HCEC 1CT (cell line): Measurements from ENCODE around the gene SENP2.
"Not testable (repeated sequence)": the region's sequence is repeated elsewhere in the genome, so short reads cannot be mapped to it uniquely, and the experiment has no call there.

Source experiments
- DNase-seq: peaks from one replicate; pipeline ENCODE4 v3.0.0-alpha.2; 2017

Gene SENP2

DNA sequence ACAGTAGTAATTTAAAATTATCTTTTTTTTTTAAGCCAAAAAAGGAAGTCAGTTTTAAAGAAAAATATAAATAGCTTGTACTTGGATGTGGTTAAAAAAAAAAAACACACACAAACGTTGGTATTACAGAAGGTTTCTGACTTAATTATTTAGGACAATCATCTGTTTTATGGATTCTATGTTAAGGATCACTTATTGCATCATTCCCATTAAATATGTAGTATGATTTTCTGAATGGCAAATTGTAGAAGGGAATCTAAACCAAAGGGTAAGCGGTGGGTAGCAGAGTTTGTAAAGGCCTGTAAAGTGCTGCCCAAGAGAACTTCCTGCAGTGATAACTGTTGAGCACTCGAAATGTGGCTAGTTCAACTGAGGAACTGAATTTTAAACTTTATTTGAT lies 8.0 kb downstream of the SENP2 start:
- DNase-seq = no peak

DNA sequence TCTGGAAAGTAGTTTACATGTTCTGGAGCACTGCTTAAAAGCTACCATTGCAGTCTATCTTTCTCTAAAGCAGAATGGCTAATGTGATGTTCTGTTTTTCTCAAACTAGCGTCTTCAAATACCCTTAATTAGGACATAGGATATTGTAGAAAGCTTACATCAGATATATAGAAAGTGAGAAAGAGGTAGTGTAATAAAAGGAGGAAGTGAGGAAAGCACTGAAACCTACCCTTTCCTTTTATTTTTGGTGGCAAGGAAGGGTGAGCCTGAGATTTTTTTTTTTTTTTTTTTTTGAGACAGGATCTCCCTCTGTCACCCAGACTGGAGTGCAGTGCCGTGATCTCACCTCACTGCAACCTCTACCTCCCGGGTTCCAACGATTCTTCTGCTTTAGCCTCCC lies 9.4 kb downstream of the SENP2 start:
- DNase-seq = no peak

DNA sequence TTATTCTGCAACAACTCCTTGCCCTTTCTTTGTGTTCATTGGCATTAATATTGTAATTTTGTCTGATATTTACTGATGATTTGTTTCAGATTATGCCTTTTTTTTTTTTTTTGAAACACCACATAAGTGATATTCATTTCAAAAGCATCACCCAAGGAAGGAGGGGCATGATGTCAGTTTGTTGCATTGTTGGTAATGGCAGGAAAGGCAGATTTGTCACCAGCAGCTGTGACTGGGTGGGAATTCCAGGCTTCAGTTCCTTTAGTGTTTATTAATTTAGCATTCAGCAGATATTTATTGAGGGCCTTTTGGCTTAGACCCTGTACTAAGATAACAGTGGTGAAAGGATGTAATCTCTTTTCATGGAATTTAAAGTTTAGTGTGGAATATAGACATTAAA lies 19.5 kb downstream of the SENP2 start:
- DNase-seq = no peak

DNA sequence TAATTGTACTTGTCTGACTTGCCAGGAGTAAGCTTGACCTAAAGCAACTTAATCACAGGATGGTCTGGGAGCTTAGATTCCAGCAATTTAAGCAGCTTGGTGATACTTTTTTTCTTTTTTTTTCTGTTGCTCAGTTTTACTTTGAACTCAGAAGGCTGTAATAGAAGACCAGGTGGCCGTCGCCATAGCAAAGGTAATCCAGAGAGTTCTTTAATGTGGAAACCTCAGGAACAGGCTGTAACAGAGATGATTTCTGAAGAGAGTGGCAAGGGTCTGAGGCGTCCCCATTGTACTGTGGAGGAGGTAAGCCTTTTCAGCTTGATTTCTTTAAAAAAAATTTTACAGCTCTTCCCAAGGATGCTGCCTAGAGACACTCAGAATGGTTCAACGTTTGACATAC lies 20.1 kb downstream of the SENP2 start:
- DNase-seq = no peak

DNA sequence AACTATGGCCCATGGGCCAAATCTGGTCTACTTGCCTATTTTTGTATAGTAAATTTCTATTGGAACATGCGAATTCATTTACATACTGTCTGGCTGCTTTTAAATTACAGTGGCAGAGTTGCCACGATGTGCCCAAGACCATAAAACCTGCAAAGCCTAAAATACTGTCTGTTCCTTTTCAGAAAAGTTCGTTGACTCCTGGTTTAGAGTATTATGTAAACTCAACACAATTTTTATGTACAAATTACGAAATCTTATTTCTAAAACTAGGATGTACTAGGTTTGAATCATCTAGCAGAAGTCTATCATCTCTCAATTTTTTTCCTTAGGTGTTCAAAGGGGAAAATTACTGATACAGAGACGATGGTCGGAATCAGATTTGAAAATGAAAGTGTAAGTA lies 26.9 kb downstream of the SENP2 start:
- no peak for DNase-seq

- DNase-seq = no peak
These were observed 38.0 kb downstream of the SENP2 start for GRCh38 chr3:185623939-185624665.

- no peak for DNase-seq
These were observed 39.7 kb downstream of the SENP2 start for GRCh38 chr3:185625784-185626183.

DNA sequence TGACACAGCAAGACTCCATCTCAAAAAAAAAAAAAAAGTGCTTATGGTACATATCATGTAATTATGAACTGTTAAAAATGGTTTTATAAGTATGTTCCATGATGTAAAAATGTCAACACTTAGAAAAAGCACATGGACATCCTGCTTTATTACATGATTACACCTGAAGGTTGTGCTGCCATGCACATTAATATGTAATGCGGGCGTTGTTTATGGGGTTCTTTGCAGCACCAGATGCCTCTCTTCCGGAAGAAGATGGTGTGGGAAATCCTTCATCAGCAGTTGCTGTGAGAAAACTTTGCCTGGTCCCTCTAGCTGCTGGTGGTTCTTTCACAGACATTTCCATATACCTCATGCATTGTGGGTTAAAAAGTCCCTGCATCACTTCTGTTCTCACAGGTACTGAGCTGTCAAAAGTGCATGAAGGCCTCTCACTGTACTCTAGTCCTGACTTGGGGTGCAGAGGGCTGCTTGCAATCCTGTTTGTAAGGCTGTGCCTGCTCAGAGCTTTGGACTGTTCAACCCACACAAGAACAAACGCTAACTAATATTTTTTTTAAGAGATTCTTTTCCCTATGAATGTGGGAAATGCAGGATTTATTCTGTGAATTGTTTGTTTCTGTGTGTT lies 43.6 kb downstream of the SENP2 start:
- no peak for DNase-seq

DNA sequence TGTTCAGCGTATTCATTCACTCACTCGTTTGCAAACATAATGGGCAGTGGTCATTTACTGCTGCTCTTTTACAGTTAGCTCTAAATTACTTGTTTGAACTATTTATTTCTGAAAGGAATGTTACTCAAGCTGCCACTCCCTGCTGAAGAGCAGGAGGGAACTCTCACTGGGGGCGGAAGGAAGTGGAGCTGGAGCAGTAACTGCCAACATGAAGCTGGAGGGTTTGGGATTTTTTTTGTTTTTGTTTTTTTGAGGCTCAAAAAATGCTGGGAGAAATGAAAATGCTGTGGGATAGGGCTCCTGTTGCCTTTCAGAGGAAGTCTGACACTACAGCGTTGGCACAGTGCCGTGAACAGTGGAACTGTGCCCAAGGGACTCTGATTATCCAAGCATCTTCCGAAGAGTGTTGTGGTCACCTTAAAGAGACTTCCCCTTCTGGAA lies 44.1 kb downstream of the SENP2 start:
- peak; percentile 39 for DNase-seq

- no peak for DNase-seq
These were observed 45.0 kb downstream of the SENP2 start for GRCh38 chr3:185631108-185631507.

DNA sequence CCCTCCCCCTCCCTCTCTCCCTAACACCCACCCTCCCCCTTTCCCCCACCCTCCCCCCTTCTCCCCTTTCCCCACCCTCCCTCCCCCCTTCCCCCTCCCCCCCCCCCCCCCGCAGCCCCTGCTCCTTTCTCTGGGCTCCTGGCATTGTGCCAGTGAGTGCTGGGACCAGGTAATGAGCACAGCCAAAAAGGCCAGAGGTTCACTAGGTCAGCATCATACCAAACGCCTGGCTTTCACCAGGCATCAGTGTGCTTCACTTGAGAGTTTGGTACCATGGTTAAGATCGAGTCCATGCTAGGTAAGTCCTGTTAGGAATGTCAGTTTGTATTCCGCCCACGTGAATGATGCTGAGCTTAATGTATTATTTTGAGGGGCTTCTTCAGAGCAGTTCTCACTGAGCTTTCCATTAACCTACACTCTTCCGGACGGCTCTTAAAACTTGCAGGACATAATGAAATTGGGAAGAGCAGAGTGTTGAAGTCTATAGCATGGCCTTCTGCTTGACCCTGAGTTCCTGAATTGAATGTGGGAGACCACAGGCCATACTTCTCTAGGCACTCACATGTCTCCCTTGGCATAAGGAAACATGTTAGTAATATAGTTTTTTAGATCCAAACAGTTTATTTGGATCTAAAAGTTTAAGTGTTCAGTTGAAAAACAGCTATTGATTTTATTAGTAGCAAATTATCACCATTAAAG lies 45.6 kb downstream of the SENP2 start:
- no peak for DNase-seq

DNA sequence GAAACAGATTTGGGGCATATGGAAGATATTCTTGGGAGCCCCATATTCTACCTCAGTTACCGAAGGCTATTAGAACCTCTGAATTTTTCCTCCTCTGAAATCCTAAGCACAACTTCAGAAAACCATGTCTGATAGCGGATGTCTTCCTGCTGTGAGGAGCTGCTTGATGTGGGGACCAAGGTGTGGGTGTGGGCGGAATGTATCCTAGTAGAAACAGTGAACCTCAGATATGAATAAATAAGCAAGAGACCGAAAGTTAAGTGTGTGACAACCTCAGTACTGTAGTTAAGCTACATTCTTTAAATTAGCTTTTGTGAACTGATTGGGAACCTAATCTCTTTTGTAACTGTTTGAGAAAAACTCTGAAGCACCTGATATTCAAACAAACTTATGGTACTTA lies 46.9 kb downstream of the SENP2 start:
- DNase-seq = no peak

- no peak for DNase-seq
These were observed 51.3 kb downstream of the SENP2 start for GRCh38 chr3:185637388-185637787.

DNA sequence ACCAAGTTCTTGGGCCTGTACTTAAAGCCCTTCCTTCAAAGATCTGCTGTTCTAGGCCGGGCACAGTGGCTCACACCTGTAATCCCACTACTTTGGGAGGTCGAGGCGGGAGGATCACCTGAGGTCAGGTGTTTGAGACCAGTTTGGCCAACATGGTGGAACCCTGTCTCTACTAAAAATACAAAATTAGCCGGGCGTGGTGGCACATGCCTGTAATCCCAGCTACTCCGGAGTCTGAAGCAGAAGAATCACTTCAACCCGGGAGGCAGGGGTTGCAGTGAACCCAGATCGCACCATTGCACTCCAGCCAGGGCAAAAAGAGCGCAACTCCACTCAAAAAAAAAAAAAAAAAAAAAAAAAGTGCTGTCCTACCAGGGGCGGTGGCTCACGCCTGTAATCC lies 52.6 kb downstream of the SENP2 start:
- DNase-seq = not testable (repeated sequence)

DNA sequence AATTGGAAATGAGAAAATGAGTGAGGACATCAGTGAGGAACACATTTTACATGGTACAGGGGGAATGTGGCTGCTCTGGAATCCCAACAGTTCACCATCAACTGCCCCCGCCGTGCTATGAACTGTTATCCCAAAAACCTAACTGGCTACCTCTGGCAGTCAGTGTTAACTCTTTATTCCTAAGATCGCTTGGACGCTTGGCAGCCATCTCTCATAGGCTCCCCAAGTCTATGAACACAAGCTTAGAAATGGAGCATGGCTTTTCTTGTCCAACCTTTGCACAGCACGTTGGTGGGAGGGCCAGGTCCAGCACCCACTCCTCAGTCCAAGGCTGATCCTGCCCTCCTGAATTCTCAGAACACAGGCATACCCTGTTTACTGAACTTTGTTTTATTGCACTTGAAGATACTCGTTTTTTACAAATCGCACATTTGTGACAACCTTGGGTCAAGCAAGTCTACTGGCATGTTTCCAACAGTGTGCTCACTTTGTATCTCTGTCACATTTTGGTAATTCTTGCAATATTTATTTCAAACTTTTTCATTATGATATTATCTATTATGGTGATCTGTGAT lies 53.6 kb downstream of the SENP2 start:
- no peak for DNase-seq

GRCh38 chr3:185640308-185640707 lies 54.2 kb downstream of the SENP2 start:
- DNase-seq = no peak

DNA sequence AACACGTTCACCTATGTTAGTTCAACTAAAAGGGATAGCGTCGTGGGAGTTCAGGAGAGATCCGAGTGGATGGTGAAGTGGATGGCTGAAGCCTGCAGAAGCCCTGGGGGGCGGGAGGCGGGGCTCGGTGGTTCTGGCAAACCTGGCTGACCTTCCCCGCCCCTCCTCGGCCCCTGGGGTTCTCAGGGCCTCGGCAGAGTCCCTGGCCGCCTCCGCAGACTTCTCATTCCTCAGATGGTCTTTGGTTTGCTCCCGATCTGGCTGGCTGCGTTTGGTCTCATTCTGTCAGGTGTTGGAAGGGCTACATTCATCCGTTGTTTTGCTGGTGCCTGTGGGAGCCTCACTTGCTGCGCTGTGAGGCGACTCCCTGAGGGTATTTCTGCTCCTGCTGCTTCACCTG lies 59.1 kb downstream of the SENP2 start:
- DNase-seq = not testable (repeated sequence)

GRCh38 chr3:185645596-185646381 lies 59.7 kb downstream of the SENP2 start:
- no peak for DNase-seq

DNA sequence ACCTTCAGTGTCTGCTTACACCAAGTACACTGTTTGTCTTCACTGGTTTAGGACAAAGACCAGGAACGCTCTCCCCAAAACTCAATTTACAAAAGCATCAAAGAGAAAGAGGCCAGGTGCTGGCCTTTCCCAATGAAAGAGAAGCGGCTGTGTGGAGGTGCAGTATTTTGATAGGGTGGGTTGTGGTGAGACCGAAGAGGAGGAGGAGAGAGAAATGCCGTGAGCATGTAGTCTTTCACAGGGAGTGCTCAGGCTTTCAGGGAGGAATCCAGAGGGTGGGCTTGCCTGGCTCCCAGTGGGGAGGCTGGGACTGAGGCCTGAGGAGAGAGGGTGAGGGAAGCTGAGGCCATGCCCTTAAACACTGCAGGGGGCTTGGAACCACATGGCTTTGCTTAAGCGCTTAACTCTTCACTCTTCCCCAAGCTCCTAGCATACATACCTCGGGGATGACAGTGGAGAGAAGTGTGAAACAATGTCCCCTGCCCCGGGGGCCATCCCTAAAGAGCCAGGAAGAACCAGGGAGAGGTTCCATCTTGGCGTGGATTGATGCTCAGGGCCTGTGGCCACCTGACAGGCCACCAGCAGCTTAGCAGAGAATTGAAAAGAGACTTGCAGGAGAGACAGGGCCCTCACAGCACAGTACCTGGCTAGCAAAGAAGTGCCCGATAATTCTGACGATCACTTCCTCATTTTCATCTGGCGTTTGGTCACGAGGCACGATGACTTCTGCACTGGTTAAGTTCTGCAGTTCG lies 60.5 kb downstream of the SENP2 start:
- DNase-seq = no peak

DNA sequence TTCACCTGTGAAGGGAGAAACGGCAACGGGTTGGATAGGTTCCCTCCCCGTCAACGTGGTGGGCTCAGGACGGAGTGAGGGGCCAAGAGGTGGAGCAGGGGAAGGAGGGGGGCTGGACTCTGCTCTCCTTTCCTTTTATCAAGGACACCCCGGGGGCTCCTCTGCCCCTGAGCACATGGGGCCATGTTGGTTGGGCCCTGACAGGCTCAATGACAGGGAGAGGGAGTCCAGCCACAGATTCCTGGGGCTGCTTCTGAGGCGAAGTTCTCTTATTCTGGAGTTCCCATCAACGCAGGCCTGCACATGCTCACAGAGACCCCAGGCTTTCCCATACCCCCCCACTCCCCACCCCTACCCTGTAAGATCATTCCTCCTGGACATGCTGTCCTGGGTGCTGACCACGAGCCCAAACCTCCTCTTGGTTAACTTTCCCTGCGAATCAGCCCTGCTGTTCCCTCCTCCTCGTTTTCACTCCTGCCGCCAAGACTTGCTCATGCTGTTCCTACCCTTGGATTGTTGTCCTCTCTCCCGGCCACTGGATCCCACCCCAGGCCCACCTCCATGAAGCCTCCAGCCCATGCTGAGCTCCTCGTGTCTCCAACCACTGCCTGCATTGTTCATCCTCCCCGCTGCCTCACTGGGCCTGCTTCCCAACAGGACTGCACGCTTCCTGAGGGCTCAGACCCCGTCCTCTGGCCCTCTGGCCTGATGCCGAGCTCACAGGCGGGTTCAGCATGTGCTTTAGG lies 61.2 kb downstream of the SENP2 start:
- DNase-seq = no peak

- DNase-seq = no peak
These were observed 61.8 kb downstream of the SENP2 start for GRCh38 chr3:185647880-185648210.

DNA sequence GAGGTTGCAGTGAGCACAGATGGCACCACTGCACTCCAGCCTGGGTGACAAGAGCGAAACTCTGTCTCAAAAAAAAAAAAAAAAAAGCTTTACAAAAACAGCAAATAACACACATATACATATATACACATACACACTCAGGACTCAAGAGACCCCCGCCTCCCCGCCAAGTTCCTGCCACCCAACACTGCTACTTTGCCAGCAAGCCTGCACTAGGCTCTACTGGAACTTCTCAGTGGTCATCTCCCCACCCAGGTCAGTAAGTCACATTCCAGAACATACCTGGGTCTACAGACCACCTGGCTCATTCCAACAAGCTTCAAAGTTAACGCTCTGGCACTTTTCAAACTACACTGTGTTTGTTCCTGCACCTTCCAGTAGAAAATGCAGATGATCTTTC lies 62.3 kb downstream of the SENP2 start:
- DNase-seq = no peak
